Kidney (tissue), 14 donors: ENCODE data around the gene CCDC180. TPM values are rescaled to one million over a fixed set of nuclear protein-coding genes. Genes with fewer than 3 reads are reported as not detected.

ENCODE experiments used
- DNase-seq, 5 donors: peaks; one replicate each; pipeline ENCODE4 v3.0.0-alpha.2; 2013 to 2020
- FAIRE-seq: peaks from 2 replicates; lab custom pipeline; 2012; peaks lifted over from hg19 to GRCh38; lab: Jason Lieb, UNC
- H3K27ac ChIP-seq, 2 donors: one replicate each; pipeline ENCODE4 v1.7.0; 2013; ENCODE audit warnings: low read depth in 2 of 2, low read length in 2 of 2, inconsistent platforms in 1 of 2
- H3K27me3 ChIP-seq: one replicate; pipeline ENCODE4 v1.7.1; 2013; ENCODE audit warnings: low read length, inconsistent platforms; ENCODE audit not compliant: control insufficient read depth, insufficient read depth
- H3K36me3 ChIP-seq, 3 donors: one replicate each; pipeline versions ENCODE4 v1.7.0 to v1.7.1; 2013; ENCODE audit warnings: low read length in 3 of 3, control low read depth in 1 of 3, inconsistent platforms in 1 of 3; ENCODE audit not compliant: insufficient read depth in 3 of 3, control insufficient read depth in 2 of 3
- H3K4me1 ChIP-seq, 3 donors: one replicate each; pipeline versions ENCODE4 v1.7.0 to v1.7.1; 2013; ENCODE audit warnings: low read length in 3 of 3, inconsistent platforms in 1 of 3, low read depth in 1 of 3; ENCODE audit not compliant: control insufficient read depth in 2 of 3, insufficient read depth in 2 of 3
- H3K4me3 ChIP-seq, 3 donors: one replicate each; pipeline versions ENCODE4 v1.7.0 to v1.8.1; 2013; ENCODE audit warnings: low read length in 3 of 3, control low read depth in 1 of 3, inconsistent platforms in 1 of 3
- H3K9ac ChIP-seq, 3 donors: one replicate each; pipeline versions ENCODE4 v1.7.0 to v1.7.1; 2013; ENCODE audit warnings: low read length in 3 of 3, control low read depth in 1 of 3, inconsistent platforms in 1 of 3
- H3K9me3 ChIP-seq, 3 donors: one replicate each; pipeline versions ENCODE4 v1.7.0 to v1.7.1; 2013; ENCODE audit warnings: low read length in 3 of 3, control low read depth in 1 of 3, inconsistent platforms in 1 of 3; ENCODE audit not compliant: control insufficient read depth in 2 of 3, insufficient read depth in 1 of 3
- CTCF ChIP-seq: IDR thresholded peaks from 3 replicates; pipeline ENCODE4 v1.5.1; 2012; ENCODE audit warnings: mild to moderate bottlenecking, moderate library complexity, borderline replicate concordance; ENCODE audit not compliant: insufficient read depth; ENCODE audit errors: extremely low read depth
- intact Hi-C: fragments of 100-400 bp; cut with DNase I; formaldehyde crosslinking; loops from one replicate; pipeline ENCODE4 v1.11.1; 2022
- polyA plus RNA-seq: library from polyadenylated mRNA; stranded (reverse); fragments of 350-450 nt; fragmentation: Illumina TruSeq; extraction: RNeasy Lipid Tissue Mini Kit (QIAGEN cat#74804); gene quantifications from one replicate; pipeline ENCODE4 v1.2.3, GENCODE V29; 2014; ENCODE audit warnings: low read depth, low replicate concordance; ENCODE audit not compliant: insufficient read depth
- total RNA-seq: library from RNA; stranded (reverse); fragmentation: NEBNext Ultra II Directional; extraction: Animal tissue kit (Norgen Biotek cat#: 25700); gene quantifications from one replicate; pipeline ENCODE4 v1.2.1, GENCODE V29; 2021
- donor health status: control.
- donor health status: control.
- donor health status: control.
- donor health status: control.
- donor health status: control.
- donor health status: DM: yes; HTN: yes; CAD: no.
- donor health status: Normal renal cell carcinoma (clear cell type).

Gene CCDC180
- total and polyA plus RNA-seq, 2 donors from 2014 or later: 3.8 to 8.8 TPM

DNA sequence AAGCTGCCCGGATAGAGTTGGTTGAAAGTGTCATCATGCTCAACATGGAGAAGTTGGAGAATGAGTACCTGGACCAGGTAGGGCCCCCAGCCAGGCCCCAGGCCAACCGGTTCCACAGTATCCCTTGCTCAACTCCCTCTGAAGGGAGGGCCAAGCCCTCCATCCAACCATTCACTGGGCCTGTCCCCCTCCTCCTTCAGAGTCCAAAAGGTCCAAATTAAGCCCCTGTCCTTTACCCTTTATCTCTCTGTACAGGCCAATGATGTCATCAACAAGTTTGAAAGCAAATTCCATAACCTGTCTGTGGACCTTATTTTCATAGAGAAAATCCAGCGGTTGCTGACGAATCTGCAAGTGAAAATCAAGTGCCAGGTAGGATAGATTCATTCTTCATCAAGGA lies 47.2 kb downstream of the CCDC180 start:
- Histone ChIP-seq H3K9ac (no peak overlapping the region), H3K27me3 (no peaks in the 10 kb centered on the region), H3K9me3 (no peaks in the 10 kb centered on the region), H3K27ac (no peak overlapping the region), H3K36me3 (peaks cover 0 to 3% (median 2%) of the 10 kb centered on the region in 3 donors), H3K4me3 (no peak overlapping the region), H3K4me1 (no peaks in the 10 kb centered on the region)
- FAIRE-seq (no peak), DNase-seq (no peak)
- TF ChIP-seq CTCF: no peak
- intact Hi-C loops: no loop called here

DNA sequence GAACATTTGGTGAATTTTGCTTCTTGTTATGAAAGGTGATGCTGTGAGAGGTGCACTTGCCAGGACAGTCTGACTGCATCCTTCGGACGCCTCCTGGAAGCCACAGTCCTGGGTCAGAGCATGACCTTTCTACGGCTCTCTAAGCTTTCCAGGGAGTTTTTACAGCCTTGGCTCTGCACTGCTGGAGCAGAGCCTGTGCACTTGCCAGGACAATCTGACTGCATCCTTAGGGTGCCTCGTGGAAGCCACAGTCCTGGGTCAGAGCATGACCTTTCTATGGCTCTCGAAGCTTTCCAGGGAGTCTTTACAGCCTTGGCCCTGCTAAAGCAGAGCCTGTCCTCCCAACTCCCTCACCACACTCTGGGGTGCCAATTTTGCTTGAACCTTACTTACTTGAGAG lies 49.6 kb downstream of the CCDC180 start:
- TF ChIP-seq CTCF: no peak
- H3K9ac ChIP-seq: no peak overlapping the region
- no peaks in the 10 kb centered on the region for H3K4me1 ChIP-seq
- no peak overlapping the region for H3K27ac ChIP-seq
- peaks cover 0 to 3% (median 2%) of the 10 kb centered on the region in 3 donors for H3K36me3 ChIP-seq
- intact Hi-C loops: no loop called here
- FAIRE-seq (no peak), DNase-seq (no peak)
- H3K9me3 ChIP-seq: no peaks in the 10 kb centered on the region
- H3K4me3 ChIP-seq: no peak overlapping the region
- H3K27me3 ChIP-seq: no peaks in the 10 kb centered on the region

Other genes starting within 250 kb of the CCDC180 start
- gene TDRD7, start 104.4 kb downstream of the CCDC180 start, total RNA-seq: 15.0 TPM
- gene TDRD7, start 104.4 kb downstream of the CCDC180 start, polyA plus RNA-seq: 7.8 TPM
- 14.9 TPM for gene TMOD1, start 194.0 kb downstream of the CCDC180 start, total RNA-seq
- 8.1 TPM for gene TMOD1, start 194.0 kb downstream of the CCDC180 start, polyA plus RNA-seq